IMR-90 (cell line): Measurements from ENCODE around the gene TMEM121B. TPM values are rescaled to one million over a fixed set of nuclear protein-coding genes. Genes with fewer than 3 reads are reported as not detected.

ENCODE experiments used
- ATAC-seq: fragments of 200-7000 bp; cut with Tn5 transposase; 2 replicates; pipeline ENCODE4 v1.9.1; 2020; ENCODE audit warnings: low read depth, mild to moderate bottlenecking, moderate library complexity
- BruUV-seq: library from RNA; stranded (reverse); fragments of 400-500 nt; replicated peaks from 2 replicates; lab custom pipeline; 2021; lab: Mats Ljungman, UMichigan
- CTCF ChIA-PET: fragments of 300-600 bp; formaldehyde crosslinking; extraction: SDS; loops from one replicate; lab custom pipeline; 2021; ENCODE audit warnings: antibody characterized with exemption; lab: Yijun Ruan, JAX
- POLR2A ChIA-PET: fragments of 300-600 bp; sonication (Branson Sonifier 250); formaldehyde crosslinking; loops from one replicate; lab custom pipeline; 2022; ENCODE audit warnings: antibody characterized with exemption; ENCODE audit not compliant: unreplicated experiment; lab: Charles Lee
- DNase-seq: peaks from one replicate; pipeline ENCODE4 v3.0.0; 2013
- H2AFZ ChIP-seq: replicated peaks from 2 replicates; pipeline ENCODE3; 2013; ENCODE audit warnings: low read length, mild to moderate bottlenecking; ENCODE audit not compliant: poor library complexity
- H2AK5ac ChIP-seq: 2 replicates; pipeline ENCODE4 v1.6.1; 2013; ENCODE audit warnings: low read depth, low read length, inconsistent platforms
- H2AK9ac ChIP-seq: replicated peaks from 2 replicates; pipeline ENCODE3; 2013; ENCODE audit warnings: mild to moderate bottlenecking, low read depth, low read length, moderate library complexity; ENCODE audit not compliant: poor library complexity
- H2BK120ac ChIP-seq: 2 replicates; pipeline ENCODE4 v1.6.1; 2013; ENCODE audit warnings: low read depth, low read length, inconsistent platforms
- H2BK15ac ChIP-seq: 3 replicates; pipeline ENCODE4 v1.6.1; 2013; ENCODE audit warnings: low read depth, low read length, inconsistent platforms
- H2BK20ac ChIP-seq: 2 replicates; pipeline ENCODE4 v1.6.1; 2013; ENCODE audit warnings: low read depth, mild to moderate bottlenecking, inconsistent platforms, low read length, moderate library complexity
- H2BK5ac ChIP-seq: 2 replicates; pipeline ENCODE4 v1.6.1; 2013; ENCODE audit warnings: mild to moderate bottlenecking, low read depth, low read length, inconsistent platforms; ENCODE audit not compliant: poor library complexity, severe bottlenecking
- H3K14ac ChIP-seq: replicated peaks from 2 replicates; pipeline ENCODE4 v1.6.1; 2013; ENCODE audit warnings: low read depth, low read length, inconsistent platforms
- H3K18ac ChIP-seq: 2 replicates; pipeline ENCODE4 v1.6.1; 2013; ENCODE audit warnings: low read depth, low read length, control low read depth
- H3K23ac ChIP-seq: 2 replicates; pipeline ENCODE4 v1.6.1; 2013; ENCODE audit warnings: low read depth, low read length, inconsistent platforms
- H3K27ac ChIP-seq: 2 replicates; pipeline ENCODE4 v1.5.1; 2013; ENCODE audit warnings: mild to moderate bottlenecking, control low read depth, low read length; ENCODE audit not compliant: insufficient read depth
- H3K27me3 ChIP-seq: 2 replicates; pipeline ENCODE4 v1.6.1; 2013; ENCODE audit warnings: low read length; ENCODE audit not compliant: control insufficient read depth, insufficient read depth
- H3K36me3 ChIP-seq: 2 replicates; pipeline ENCODE4 v1.6.1; 2013; ENCODE audit warnings: low read length, mixed read lengths; ENCODE audit not compliant: control insufficient read depth, insufficient read depth
- H3K4ac ChIP-seq: 2 replicates; pipeline ENCODE4 v1.6.1; 2013; ENCODE audit warnings: low read depth, low read length, inconsistent platforms
- H3K4me1 ChIP-seq: 2 replicates; pipeline ENCODE4 v1.6.1; 2013; ENCODE audit warnings: low read length, mixed read lengths; ENCODE audit not compliant: control insufficient read depth, insufficient read depth
- H3K4me2 ChIP-seq: 2 replicates; pipeline ENCODE4 v1.6.1; 2013; ENCODE audit warnings: low read depth, mild to moderate bottlenecking, control low read depth, low read length, moderate library complexity
- H3K4me3 ChIP-seq: 2 replicates; pipeline ENCODE4 v1.5.1; 2013; ENCODE audit warnings: low read depth, mild to moderate bottlenecking, control low read depth, low read length, moderate library complexity; ENCODE audit not compliant: insufficient read depth
- H3K56ac ChIP-seq: 2 replicates; pipeline ENCODE4 v1.6.1; 2013; ENCODE audit warnings: low read length, inconsistent platforms; ENCODE audit not compliant: insufficient read depth; ENCODE audit errors: extremely low read depth
- H3K79me1 ChIP-seq, 2 experiments: 2 replicates each; pipeline ENCODE4 v1.6.1; 2013; ENCODE audit warnings: low read length in 2 of 2, inconsistent platforms in 1 of 2, low read depth in 1 of 2
- H3K9ac ChIP-seq: 2 replicates; pipeline ENCODE4 v1.6.1; 2013; ENCODE audit warnings: low read depth, low read length, control low read depth
- H3K9me1 ChIP-seq: 2 replicates; pipeline ENCODE4 v1.6.1; 2013; ENCODE audit warnings: low read length, inconsistent platforms; ENCODE audit not compliant: insufficient read depth
- H3K9me3 ChIP-seq: 2 replicates; pipeline ENCODE4 v1.6.1; 2013; ENCODE audit warnings: low read length; ENCODE audit not compliant: control insufficient read depth, insufficient read depth
- H4K20me1 ChIP-seq: 2 replicates; pipeline ENCODE4 v1.6.1; 2013; ENCODE audit warnings: low read length, inconsistent platforms; ENCODE audit not compliant: insufficient read depth
- H4K5ac ChIP-seq: 2 replicates; pipeline ENCODE4 v1.6.1; 2013; ENCODE audit warnings: mild to moderate bottlenecking, low read depth, low read length, control low read depth
- H4K8ac ChIP-seq, 2 experiments: 2 replicates each; pipeline ENCODE4 v1.6.1; 2013; ENCODE audit warnings: low read depth in 2 of 2, low read length in 2 of 2, control low read depth in 1 of 2, inconsistent platforms in 1 of 2
- H4K91ac ChIP-seq: 2 replicates; pipeline ENCODE4 v1.6.1; 2013; ENCODE audit warnings: low read depth, low read length, inconsistent platforms; ENCODE audit not compliant: insufficient read depth
- BHLHE40 ChIP-seq: fragments of 150-350 bp; IDR thresholded peaks from 2 replicates; pipeline ENCODE4 v1.6.1; 2016; ENCODE audit warnings: mild to moderate bottlenecking, low read depth, low read length
- CEBPB ChIP-seq: IDR thresholded peaks from 2 replicates; pipeline ENCODE4 v1.6.1; 2012; ENCODE audit warnings: low read depth, low read length, improper control_type of control experiment
- CHD1 ChIP-seq: IDR thresholded peaks from 2 replicates; pipeline ENCODE4 v1.6.1; 2012; ENCODE audit warnings: low read depth, low read length, improper control_type of control experiment
- FOS ChIP-seq: fragments of 150-350 bp; IDR thresholded peaks from 2 replicates; pipeline ENCODE4 v1.6.1; 2016; ENCODE audit warnings: low read depth, low read length
- MAFK ChIP-seq: IDR thresholded peaks from 2 replicates; pipeline ENCODE4 v1.6.1; 2012; ENCODE audit warnings: low read depth, low read length, improper control_type of control experiment
- MAZ ChIP-seq: IDR thresholded peaks from 2 replicates; pipeline ENCODE4 v1.6.1; 2012; ENCODE audit warnings: low read depth, mild to moderate bottlenecking, low read length, improper control_type of control experiment, moderate library complexity, borderline replicate concordance
- MXI1 ChIP-seq: IDR thresholded peaks from 2 replicates; pipeline ENCODE4 v1.6.1; 2012; ENCODE audit warnings: low read depth, mild to moderate bottlenecking, low read length, moderate library complexity, borderline replicate concordance
- NFE2L2 ChIP-seq: fragments of 150-350 bp; IDR thresholded peaks from 2 replicates; pipeline ENCODE4 v1.6.1; 2016; ENCODE audit warnings: low read depth, mild to moderate bottlenecking, low read length
- POLR2A ChIP-seq: IDR thresholded peaks from 2 replicates; pipeline ENCODE4 v1.6.1; 2012; ENCODE audit warnings: mild to moderate bottlenecking, low read depth, low read length
- RAD21 ChIP-seq: IDR thresholded peaks from 2 replicates; pipeline ENCODE4 v1.6.1; 2012; ENCODE audit warnings: low read length, improper control_type of control experiment
- RCOR1 ChIP-seq: IDR thresholded peaks from 2 replicates; pipeline ENCODE4 v1.6.1; 2012; ENCODE audit warnings: mild to moderate bottlenecking, low read length, improper control_type of control experiment; ENCODE audit not compliant: insufficient replicate concordance
- RFX5 ChIP-seq: IDR thresholded peaks from 2 replicates; pipeline ENCODE4 v1.8.0; 2012; ENCODE audit warnings: low read depth, mild to moderate bottlenecking, low read length, moderate library complexity
- SMC3 ChIP-seq: fragments of 150-350 bp; IDR thresholded peaks from 2 replicates; pipeline ENCODE4 v1.6.1; 2016; ENCODE audit warnings: low read depth, mild to moderate bottlenecking, antibody characterized with exemption, low read length, moderate library complexity
- USF2 ChIP-seq: fragments of 150-350 bp; IDR thresholded peaks from 2 replicates; pipeline ENCODE4 v1.6.1; 2017; ENCODE audit warnings: mild to moderate bottlenecking, antibody characterized with exemption, low read length, low read depth
- WGBS, 2 experiments: methylation state at CpG; one replicate each; pipeline versions ENCODE4 v1.1.5 to v1.1.7; 2013; ENCODE audit warnings: missing lambda C conversion rate in 2 of 2; ENCODE audit not compliant: insufficient read length in 1 of 2; ENCODE audit errors: extremely low coverage in 2 of 2; 5-methylcytosine and 5-hydroxymethylcytosine counted together
- dilution Hi-C: fragments of 300-500 bp; cut with HindIII; formaldehyde crosslinking; loops from one replicate; pipeline ENCODE4 v1.14.3; 2018; ENCODE audit warnings: low sequenced_read_pairs; ENCODE audit not compliant: unreplicated experiment
- in situ Hi-C: fragments of 300-500 bp; cut with MboI; formaldehyde crosslinking; loops from 3 replicates; pipeline ENCODE4 v1.14.3; 2019; ENCODE audit warnings: low sequenced_read_pairs, inconsistent platforms, mixed read lengths
- intact Hi-C: fragments of 100-400 bp; cut with micrococcal nuclease; formaldehyde crosslinking; loops from 2 replicates; pipeline ENCODE4 v1.10.0; 2022
- polyA plus RNA-seq, 3 experiments: library from polyadenylated mRNA; depleted of rRNA; stranded (reverse); fragments of >200 nt; gene quantifications; 2 replicates each; pipeline ENCODE4 v1.2.3, GENCODE V29; 2012; ENCODE audit warnings: low replicate concordance in 1 of 3
- total RNA-seq: library from RNA; depleted of rRNA; stranded (reverse); fragments of >200 nt; gene quantifications from 2 replicates; pipeline ENCODE4 v1.2.3, GENCODE V29; 2012
- TF ChIP-seq, protein P1 (sequence below): fragments of 150-350 bp; IDR thresholded peaks from 2 replicates; pipeline ENCODE4 v1.6.1; 2016; ENCODE audit warnings: low read depth, mild to moderate bottlenecking, low read length, moderate library complexity, borderline replicate concordance
- TF ChIP-seq, protein P2 (sequence below): conservative IDR thresholded peaks from 2 replicates; pipeline ENCODE4 v1.5.1; 2012; ENCODE audit warnings: mild to moderate bottlenecking, low read depth, low read length, improper control_type of control experiment

TMEM121B gene
- total and polyA plus RNA-seq, 2 of the 4 experiments (the other 2 are of a cell fraction) = under 0.01 to 0.29 TPM

DNA sequence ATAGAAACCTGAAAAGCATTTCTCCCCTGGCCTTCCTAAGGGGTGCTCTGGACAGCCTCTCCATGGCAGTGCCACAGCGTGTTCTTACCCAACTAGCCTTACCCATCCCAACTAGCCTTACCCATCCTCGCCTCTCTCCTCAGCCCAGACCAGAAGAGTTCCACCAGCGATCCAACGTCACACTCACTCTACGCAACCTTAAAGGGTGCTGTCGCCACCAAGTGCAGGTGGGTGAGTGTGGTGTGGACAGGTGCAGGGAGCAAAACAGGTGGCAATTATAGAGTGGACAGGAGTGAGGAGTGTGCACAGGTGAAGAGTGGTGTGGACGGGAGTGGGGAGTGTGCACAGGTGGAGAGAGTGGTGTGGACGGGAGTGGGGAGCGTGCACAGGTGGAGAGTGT lies 17.8 kb downstream of the TMEM121B start:
- no peak for DNase-seq
- dilution Hi-C loops (no loop called here), intact Hi-C loops (no loop called here), in situ Hi-C loops (no loop called here)
- H2AK5ac ChIP-seq = no peak overlapping the region
- H4K91ac ChIP-seq = no peak overlapping the region
- H3K9me1 ChIP-seq = peaks cover 10% of the 10 kb centered on the region
- ATAC-seq = no peak
- H3K56ac ChIP-seq = no peak overlapping the region
- WGBS, 2 experiments = 96% methylated on average over 4 of the region's 9 CpGs; no CpG with 5 or more reads in 1 of the 2 experiments
- TF ChIP-seq SMC3 (no peak), CEBPB (no peak), MAFK (no peak), RFX5 (no peak), MXI1 (no peak), NFE2L2 (no peak), MAZ (no peak), CHD1 (no peak), RCOR1 (no peak), RAD21 (no peak), FOS (no peak), POLR2A (no peak), BHLHE40 (no peak), USF2 (no peak)
- TF ChIP-seq, protein P1, sequence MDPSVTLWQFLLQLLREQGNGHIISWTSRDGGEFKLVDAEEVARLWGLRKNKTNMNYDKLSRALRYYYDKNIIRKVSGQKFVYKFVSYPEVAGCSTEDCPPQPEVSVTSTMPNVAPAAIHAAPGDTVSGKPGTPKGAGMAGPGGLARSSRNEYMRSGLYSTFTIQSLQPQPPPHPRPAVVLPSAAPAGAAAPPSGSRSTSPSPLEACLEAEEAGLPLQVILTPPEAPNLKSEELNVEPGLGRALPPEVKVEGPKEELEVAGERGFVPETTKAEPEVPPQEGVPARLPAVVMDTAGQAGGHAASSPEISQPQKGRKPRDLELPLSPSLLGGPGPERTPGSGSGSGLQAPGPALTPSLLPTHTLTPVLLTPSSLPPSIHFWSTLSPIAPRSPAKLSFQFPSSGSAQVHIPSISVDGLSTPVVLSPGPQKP = no peak
- TF ChIP-seq, protein P2, sequence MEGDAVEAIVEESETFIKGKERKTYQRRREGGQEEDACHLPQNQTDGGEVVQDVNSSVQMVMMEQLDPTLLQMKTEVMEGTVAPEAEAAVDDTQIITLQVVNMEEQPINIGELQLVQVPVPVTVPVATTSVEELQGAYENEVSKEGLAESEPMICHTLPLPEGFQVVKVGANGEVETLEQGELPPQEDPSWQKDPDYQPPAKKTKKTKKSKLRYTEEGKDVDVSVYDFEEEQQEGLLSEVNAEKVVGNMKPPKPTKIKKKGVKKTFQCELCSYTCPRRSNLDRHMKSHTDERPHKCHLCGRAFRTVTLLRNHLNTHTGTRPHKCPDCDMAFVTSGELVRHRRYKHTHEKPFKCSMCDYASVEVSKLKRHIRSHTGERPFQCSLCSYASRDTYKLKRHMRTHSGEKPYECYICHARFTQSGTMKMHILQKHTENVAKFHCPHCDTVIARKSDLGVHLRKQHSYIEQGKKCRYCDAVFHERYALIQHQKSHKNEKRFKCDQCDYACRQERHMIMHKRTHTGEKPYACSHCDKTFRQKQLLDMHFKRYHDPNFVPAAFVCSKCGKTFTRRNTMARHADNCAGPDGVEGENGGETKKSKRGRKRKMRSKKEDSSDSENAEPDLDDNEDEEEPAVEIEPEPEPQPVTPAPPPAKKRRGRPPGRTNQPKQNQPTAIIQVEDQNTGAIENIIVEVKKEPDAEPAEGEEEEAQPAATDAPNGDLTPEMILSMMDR = no peak
- H3K36me3 ChIP-seq = peaks cover 71% of the 10 kb centered on the region
- no TSS peak for BruUV-seq
- no peak overlapping the region for H2BK120ac ChIP-seq
- no peak overlapping the region for H3K4me2 ChIP-seq
- H3K23ac ChIP-seq = no peak overlapping the region
- H2AK9ac ChIP-seq = peak overlapping the region; percentile 72
- H4K5ac ChIP-seq = no peak overlapping the region
- H3K79me1 ChIP-seq = 0 out of 4 replicates have a peak, but pooled peaks cover 0 to 3% of the 10 kb centered on the region in 2 experiments
- H4K20me1 ChIP-seq = peaks cover 9% of the 10 kb centered on the region; the same call in 1 of the 2 replicates
- H3K27me3 ChIP-seq = no peaks in the 10 kb centered on the region
- no peak overlapping the region for H4K8ac ChIP-seq
- H3K4me3 ChIP-seq = no peak overlapping the region
- H2AFZ ChIP-seq = no peak overlapping the region
- H3K14ac ChIP-seq = no peak overlapping the region
- no peak overlapping the region for H3K9ac ChIP-seq
- H3K4ac ChIP-seq = no peak overlapping the region
- no peak overlapping the region for H3K27ac ChIP-seq
- ChIA-PET CTCF (no interaction called here), POLR2A (no interaction called here)
- H2BK20ac ChIP-seq = no peak overlapping the region
- no peaks in the 10 kb centered on the region for H3K4me1 ChIP-seq
- no peak overlapping the region for H2BK15ac ChIP-seq
- no peak overlapping the region for H3K18ac ChIP-seq
- H3K9me3 ChIP-seq = no peaks in the 10 kb centered on the region
- H2BK5ac ChIP-seq = no peak overlapping the region
